ENCODE measurements around the gene FBXO7. TPM values are rescaled to one million over a fixed set of nuclear protein-coding genes. Genes with fewer than 3 reads are reported as not detected.

The FBXO7 gene
- total RNA-seq, 1 experiment from 2014 or later = 47.8 TPM

DNA sequence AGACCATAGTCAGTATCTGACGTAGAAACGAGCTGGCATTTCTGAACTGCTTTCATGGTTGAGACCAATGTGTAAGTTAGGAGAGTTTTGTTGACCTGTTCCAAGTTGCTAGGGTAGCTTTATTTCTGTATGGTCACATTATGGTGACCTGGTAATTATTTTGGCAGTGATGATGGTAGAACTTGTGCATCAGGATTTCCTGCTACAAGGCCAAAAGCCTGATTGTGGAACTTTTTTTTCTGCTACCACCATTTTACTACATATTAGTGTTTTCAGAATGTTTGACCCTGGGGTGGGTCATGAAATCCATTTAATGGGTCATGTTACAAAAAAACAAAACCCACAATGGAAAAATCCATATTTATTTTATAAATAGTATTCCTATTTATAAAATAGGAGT, 18.9 kb downstream of the FBXO7 start:
- no peak overlapping the region for H4K8ac ChIP-seq (replicated peaks; ENCODE audit: insufficient read length, low read depth, low read length)
- no peak overlapping the region for H2BK12ac ChIP-seq (ENCODE audit: insufficient read length, low read depth, low read length)
- H2BK5ac ChIP-seq (ENCODE audit: insufficient read length, low read length) = no peak overlapping the region
- H4K91ac ChIP-seq (ENCODE audit: insufficient read length, low read depth, low read length) = no peak overlapping the region
- no peaks in the 10 kb centered on the region for H3K23me2 ChIP-seq (ENCODE audit: insufficient read length, low read depth, low read length, poor library complexity, severe bottlenecking)
- H3K9me3 ChIP-seq (ENCODE audit: control insufficient read depth, low read depth, low read length) = no peaks in the 10 kb centered on the region
- no peak overlapping the region for H2AK5ac ChIP-seq (ENCODE audit: insufficient read length, low read length)
- no peak overlapping the region for H3K9ac ChIP-seq (ENCODE audit: extremely low read depth, insufficient read length, low read length)
- H2BK20ac ChIP-seq (ENCODE audit: low read depth, low read length, poor library complexity, severe bottlenecking) = no peak overlapping the region
- H3K27ac ChIP-seq (ENCODE audit: insufficient read length, low read depth, low read length) = no peak overlapping the region
- no peak for DNase-seq
- Mint-ChIP-seq H3K9me3 (no peaks in the 10 kb centered on the region), H3K36me3 (ENCODE audit: insufficient read depth in 1 of 3, low read depth in 3 of 3) (peaks cover 20 to 64% (median 50%) of the 10 kb centered on the region in 3 experiments; a peak in 6 of 7 replicates), H3K4me1 (no peaks in the 10 kb centered on the region), H3K27ac (no peak overlapping the region), H3K27me3 (ENCODE audit: low read depth) (no peaks in the 10 kb centered on the region), H3K4me3 (no peak overlapping the region)
- H3T11ph ChIP-seq (ENCODE audit: low read length) = no peak overlapping the region
- H4K20me1 ChIP-seq (ENCODE audit: control insufficient read depth, insufficient read depth, insufficient read length) = no peaks in the 10 kb centered on the region
- H3K4ac ChIP-seq (ENCODE audit: low read depth, low read length) = no peak overlapping the region
- H3K4me2 ChIP-seq (ENCODE audit: insufficient read depth, insufficient read length, low read length) = no peak overlapping the region
- H4K5ac ChIP-seq (ENCODE audit: insufficient read length, low read depth, low read length) = no peak overlapping the region
- no peak overlapping the region for H3K18ac ChIP-seq (ENCODE audit: insufficient read length, low read depth, low read length)
- H2BK15ac ChIP-seq (ENCODE audit: low read depth, low read length) = no peak overlapping the region
- no CpG with 5 or more reads among the region's 2 CpGs for WGBS (ENCODE audit: extremely low coverage, insufficient read length, low lambda C conversion rate)
- TF ChIP-seq, protein P1, sequence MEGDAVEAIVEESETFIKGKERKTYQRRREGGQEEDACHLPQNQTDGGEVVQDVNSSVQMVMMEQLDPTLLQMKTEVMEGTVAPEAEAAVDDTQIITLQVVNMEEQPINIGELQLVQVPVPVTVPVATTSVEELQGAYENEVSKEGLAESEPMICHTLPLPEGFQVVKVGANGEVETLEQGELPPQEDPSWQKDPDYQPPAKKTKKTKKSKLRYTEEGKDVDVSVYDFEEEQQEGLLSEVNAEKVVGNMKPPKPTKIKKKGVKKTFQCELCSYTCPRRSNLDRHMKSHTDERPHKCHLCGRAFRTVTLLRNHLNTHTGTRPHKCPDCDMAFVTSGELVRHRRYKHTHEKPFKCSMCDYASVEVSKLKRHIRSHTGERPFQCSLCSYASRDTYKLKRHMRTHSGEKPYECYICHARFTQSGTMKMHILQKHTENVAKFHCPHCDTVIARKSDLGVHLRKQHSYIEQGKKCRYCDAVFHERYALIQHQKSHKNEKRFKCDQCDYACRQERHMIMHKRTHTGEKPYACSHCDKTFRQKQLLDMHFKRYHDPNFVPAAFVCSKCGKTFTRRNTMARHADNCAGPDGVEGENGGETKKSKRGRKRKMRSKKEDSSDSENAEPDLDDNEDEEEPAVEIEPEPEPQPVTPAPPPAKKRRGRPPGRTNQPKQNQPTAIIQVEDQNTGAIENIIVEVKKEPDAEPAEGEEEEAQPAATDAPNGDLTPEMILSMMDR (conservative IDR thresholded peaks at IDR 0.05) = no peak
- no peak overlapping the region for H2BK120ac ChIP-seq (ENCODE audit: low read depth, low read length, poor library complexity, severe bottlenecking)
- H3K79me2 ChIP-seq (ENCODE audit: insufficient read depth, low read length) = no peaks in the 10 kb centered on the region
- H3K79me1 ChIP-seq (ENCODE audit: insufficient read depth, low read depth, low read length, poor library complexity, severe bottlenecking) = no peaks in the 10 kb centered on the region
- H3K27me3 ChIP-seq (ENCODE audit: insufficient read depth, low read length) = no peaks in the 10 kb centered on the region
- H3K23ac ChIP-seq (ENCODE audit: insufficient read length, low read depth, low read length) = no peak overlapping the region
- no peak overlapping the region for H3K56ac ChIP-seq (ENCODE audit: insufficient read length, low read depth, low read length)
- no peaks in the 10 kb centered on the region for H3K4me1 ChIP-seq (ENCODE audit: insufficient read depth, low read length)
- no peak overlapping the region for H2AFZ ChIP-seq (ENCODE audit: low read length)
- H3K14ac ChIP-seq (ENCODE audit: insufficient read depth, low read length) = no peak overlapping the region

Measured in H9 (cell line).